ENCODE data around the gene INO80. TPM values are rescaled to one million over a fixed set of nuclear protein-coding genes. Genes with fewer than 3 reads are reported as not detected.

Gene INO80
- total RNA-seq, 1 donor from 2014 or later: 20.4 TPM

DNA sequence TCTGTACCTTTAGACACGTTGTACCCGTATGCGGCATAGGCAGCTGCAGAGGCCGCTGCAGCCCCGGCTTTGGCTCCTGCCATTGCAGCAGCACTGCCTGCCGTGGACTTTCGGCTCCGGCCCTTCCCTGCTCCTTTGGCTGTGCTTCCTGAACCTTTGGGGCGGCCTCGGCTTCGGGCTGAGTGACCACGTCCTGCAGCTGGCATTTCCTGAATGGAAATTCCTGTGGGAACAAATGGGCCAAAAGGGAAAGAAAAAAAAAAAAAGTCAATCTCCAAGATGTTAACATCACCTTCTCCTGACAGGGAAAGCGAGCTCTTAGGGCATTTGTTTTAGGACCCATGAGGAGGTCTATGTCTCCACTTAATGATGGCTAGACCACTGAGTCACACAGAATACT lies 133.2 kb downstream of the INO80 start:
- H3K36me3 Mint-ChIP-seq (ENCODE audit: unreplicated experiment): no peaks in the 10 kb centered on the region
- no peak overlapping the region for H3K4me3 Mint-ChIP-seq (ENCODE audit: unreplicated experiment)
- TF ChIP-seq CTCF (IDR thresholded peaks at IDR 0.05; ENCODE audit: partially characterized antibody, unreplicated experiment): no peak
- no peak for DNase-seq
- H3K27ac Mint-ChIP-seq (ENCODE audit: unreplicated experiment): no peak overlapping the region
- no peaks in the 10 kb centered on the region for H3K4me1 Mint-ChIP-seq (ENCODE audit: low read depth, unreplicated experiment)
- H3K9me3 Mint-ChIP-seq (ENCODE audit: unreplicated experiment): no peaks in the 10 kb centered on the region
- H3K27me3 Mint-ChIP-seq (ENCODE audit: unreplicated experiment): peaks cover 1% of the 10 kb centered on the region

DNA sequence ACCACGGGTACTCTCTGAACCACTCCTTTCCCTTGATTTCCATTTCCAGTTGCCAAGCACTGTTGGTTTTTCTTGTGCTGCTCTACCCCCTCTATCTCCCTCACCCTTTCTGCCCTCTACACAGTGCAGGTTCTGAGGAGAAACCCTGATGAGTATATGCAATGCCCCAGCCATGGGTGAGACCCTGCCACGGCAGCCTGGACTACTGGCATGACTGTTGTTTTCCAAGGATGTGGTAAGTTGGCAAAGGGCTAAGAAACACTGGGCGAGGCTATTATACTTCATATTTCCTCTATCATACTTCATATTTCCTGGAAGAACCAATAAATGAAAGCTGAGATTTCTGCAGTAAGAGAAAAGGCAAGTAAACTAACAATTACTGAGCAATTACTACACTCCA lies 134.9 kb downstream of the INO80 start:
- H3K27me3 Mint-ChIP-seq (ENCODE audit: unreplicated experiment): peaks cover 1% of the 10 kb centered on the region
- DNase-seq: no peak
- no peak overlapping the region for H3K4me3 Mint-ChIP-seq (ENCODE audit: unreplicated experiment)
- H3K27ac Mint-ChIP-seq (ENCODE audit: unreplicated experiment): no peak overlapping the region
- peaks cover 6% of the 10 kb centered on the region for H3K4me1 Mint-ChIP-seq (ENCODE audit: low read depth, unreplicated experiment)
- no peaks in the 10 kb centered on the region for H3K36me3 Mint-ChIP-seq (ENCODE audit: unreplicated experiment)
- H3K9me3 Mint-ChIP-seq (ENCODE audit: unreplicated experiment): peaks cover 2% of the 10 kb centered on the region
- no peak for TF ChIP-seq CTCF (IDR thresholded peaks at IDR 0.05; ENCODE audit: partially characterized antibody, unreplicated experiment)

DNA sequence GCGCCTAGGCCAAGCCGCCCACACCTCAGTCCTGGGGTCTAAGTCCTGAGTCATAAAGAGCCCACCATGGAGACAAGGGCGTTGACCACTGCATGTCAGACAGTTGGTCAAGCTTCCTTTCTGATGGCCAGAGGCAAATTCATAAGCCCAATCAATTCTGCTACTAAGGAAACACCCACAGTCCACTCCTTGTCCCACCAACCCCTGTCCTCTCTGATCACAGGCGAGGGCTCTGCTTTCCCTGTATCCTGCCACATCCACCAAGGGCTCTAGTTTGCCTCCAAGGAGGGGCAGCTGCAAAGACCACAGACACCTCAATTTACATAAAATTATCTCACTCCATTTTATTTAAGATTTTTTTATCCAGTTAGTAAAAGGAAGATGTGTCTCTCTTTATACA lies 137.5 kb downstream of the INO80 start:
- TF ChIP-seq CTCF (IDR thresholded peaks at IDR 0.05; ENCODE audit: partially characterized antibody, unreplicated experiment): no peak
- Mint-ChIP-seq H3K4me1 (ENCODE audit: low read depth, unreplicated experiment) (peaks cover 9% of the 10 kb centered on the region), H3K9me3 (ENCODE audit: unreplicated experiment) (peaks cover 2% of the 10 kb centered on the region), H3K27ac (ENCODE audit: unreplicated experiment) (no peak overlapping the region), H3K4me3 (ENCODE audit: unreplicated experiment) (no peak overlapping the region), H3K27me3 (ENCODE audit: unreplicated experiment) (peaks cover 3% of the 10 kb centered on the region), H3K36me3 (ENCODE audit: unreplicated experiment) (no peaks in the 10 kb centered on the region)
- DNase-seq: no peak

DNA sequence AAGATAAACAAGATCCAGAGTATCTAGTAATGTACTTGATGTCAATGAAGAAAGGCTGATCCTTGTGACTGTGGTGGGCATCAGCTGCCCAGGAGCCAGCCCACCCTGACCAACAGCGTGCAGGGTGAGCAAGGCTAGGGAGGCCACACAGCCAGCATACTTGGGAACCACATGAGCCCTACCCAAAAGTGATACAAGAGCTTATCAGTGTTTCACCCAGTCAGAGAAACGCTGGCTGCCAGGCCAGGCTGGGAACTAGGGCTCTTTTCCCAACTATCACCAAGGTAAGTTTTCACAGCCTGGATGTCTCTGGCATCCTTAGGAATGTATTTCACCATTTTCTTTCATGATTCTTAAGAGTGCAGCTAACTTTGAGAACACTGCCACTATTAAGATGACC lies 137.9 kb downstream of the INO80 start:
- Mint-ChIP-seq H3K27ac (ENCODE audit: unreplicated experiment) (no peak overlapping the region), H3K27me3 (ENCODE audit: unreplicated experiment) (peaks cover 3% of the 10 kb centered on the region), H3K4me1 (ENCODE audit: low read depth, unreplicated experiment) (peaks cover 9% of the 10 kb centered on the region), H3K9me3 (ENCODE audit: unreplicated experiment) (peaks cover 3% of the 10 kb centered on the region), H3K36me3 (ENCODE audit: unreplicated experiment) (no peaks in the 10 kb centered on the region), H3K4me3 (ENCODE audit: unreplicated experiment) (no peak overlapping the region)
- TF ChIP-seq CTCF (IDR thresholded peaks at IDR 0.05; ENCODE audit: partially characterized antibody, unreplicated experiment): no peak
- DNase-seq: no peak

GRCh38 chr15:40976819-40977218 lies 139.3 kb downstream of the INO80 start:
- TF ChIP-seq CTCF (IDR thresholded peaks at IDR 0.05; ENCODE audit: partially characterized antibody, unreplicated experiment): no peak
- Mint-ChIP-seq H3K27ac (ENCODE audit: unreplicated experiment) (peak overlapping the region; percentile 64), H3K4me1 (ENCODE audit: low read depth, unreplicated experiment) (peaks cover 9% of the 10 kb centered on the region), H3K36me3 (ENCODE audit: unreplicated experiment) (no peaks in the 10 kb centered on the region), H3K4me3 (ENCODE audit: unreplicated experiment) (no peak overlapping the region), H3K27me3 (ENCODE audit: unreplicated experiment) (peaks cover 3% of the 10 kb centered on the region), H3K9me3 (ENCODE audit: unreplicated experiment) (peaks cover 3% of the 10 kb centered on the region)
- no peak for DNase-seq
